Dendritic cell treated with granulocyte-macrophage colony-stimulating factor and Interleukin-4, amounts not matched to agents 40 ng/mL and 50 ng/mL, for 4 days (primary cell): ENCODE measurements around the gene RAD52.

Experiments used
- H3K27ac Mint-ChIP-seq: one replicate; pipeline ENCODE4 v1.8.0; 2022; ENCODE audit warnings: mild to moderate bottlenecking, mixed read lengths
- H3K27me3 Mint-ChIP-seq: one replicate; pipeline ENCODE4 v1.8.0; 2022; ENCODE audit warnings: mild to moderate bottlenecking, mixed read lengths
- H3K36me3 Mint-ChIP-seq: one replicate; pipeline ENCODE4 v1.8.0; 2022; ENCODE audit warnings: low read depth, mixed read lengths
- H3K4me1 Mint-ChIP-seq: one replicate; pipeline ENCODE4 v1.8.0; 2022; ENCODE audit warnings: low read depth, mixed read lengths
- H3K4me3 Mint-ChIP-seq: one replicate; pipeline ENCODE4 v1.8.0; 2022; ENCODE audit warnings: mild to moderate bottlenecking, moderate library complexity, mixed read lengths
- H3K9me3 Mint-ChIP-seq: one replicate; pipeline ENCODE4 v1.8.0; 2022; ENCODE audit warnings: mixed read lengths
- intact Hi-C: fragments of 100-400 bp; cut with micrococcal nuclease; formaldehyde crosslinking; loops from one replicate; pipeline ENCODE4 v1.15.0; 2022

Gene RAD52

GRCh38 chr12:916240-916639 lies 33.3 kb downstream of the RAD52 start:
- intact Hi-C loops = no loop called here
- H3K4me3 Mint-ChIP-seq = no peak overlapping the region
- H3K27ac Mint-ChIP-seq = peak overlapping the region; percentile 12
- H3K4me1 Mint-ChIP-seq = peaks cover 28% of the 10 kb centered on the region
- no peaks in the 10 kb centered on the region for H3K27me3 Mint-ChIP-seq
- peaks cover 90% of the 10 kb centered on the region for H3K36me3 Mint-ChIP-seq
- H3K9me3 Mint-ChIP-seq = no peaks in the 10 kb centered on the region

DNA sequence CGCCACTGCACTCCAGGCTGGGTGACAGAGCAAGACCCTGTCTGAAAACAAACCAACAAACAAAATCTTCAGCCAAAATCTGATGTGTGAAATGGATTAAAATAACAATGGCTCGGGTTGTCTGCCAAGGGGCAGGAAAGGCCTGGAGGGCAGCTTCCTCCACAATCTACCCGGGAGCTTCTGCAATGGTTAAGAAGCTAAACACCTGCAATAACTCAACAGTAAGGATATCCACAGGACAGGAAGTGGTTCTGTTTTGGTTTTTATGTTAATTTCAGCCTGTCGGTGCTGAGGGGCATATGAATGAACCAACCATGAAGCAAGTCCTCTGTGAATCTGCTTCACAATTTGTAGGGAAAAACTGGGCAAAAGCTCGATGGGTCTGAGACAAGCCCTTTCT lies 34.4 kb downstream of the RAD52 start:
- H3K27ac Mint-ChIP-seq = peak overlapping the region; percentile 70
- H3K27me3 Mint-ChIP-seq = no peaks in the 10 kb centered on the region
- peaks cover 86% of the 10 kb centered on the region for H3K36me3 Mint-ChIP-seq
- intact Hi-C loops = no loop called here
- H3K4me3 Mint-ChIP-seq = no peak overlapping the region
- no peaks in the 10 kb centered on the region for H3K9me3 Mint-ChIP-seq
- H3K4me1 Mint-ChIP-seq = peaks cover 28% of the 10 kb centered on the region

GRCh38 chr12:913919-914698 lies 35.4 kb downstream of the RAD52 start:
- H3K36me3 Mint-ChIP-seq = peaks cover 86% of the 10 kb centered on the region
- H3K4me3 Mint-ChIP-seq = peak overlapping the region; percentile 39
- peak overlapping the region; percentile 70 for H3K27ac Mint-ChIP-seq
- H3K4me1 Mint-ChIP-seq = peaks cover 35% of the 10 kb centered on the region
- H3K27me3 Mint-ChIP-seq = no peaks in the 10 kb centered on the region
- no peaks in the 10 kb centered on the region for H3K9me3 Mint-ChIP-seq
- intact Hi-C loops = loop anchor here (5.0 kb wide), 1 partner anchor 33 kb away; the partner anchor contains the start of gene RAD52

- peaks cover 35% of the 10 kb centered on the region for H3K4me1 Mint-ChIP-seq
- no peak overlapping the region for H3K27ac Mint-ChIP-seq
- intact Hi-C loops = loop anchor here (5.0 kb wide), 1 partner anchor 35 kb away; the partner anchor contains the start of gene RAD52
- no peak overlapping the region for H3K4me3 Mint-ChIP-seq
- H3K27me3 Mint-ChIP-seq = no peaks in the 10 kb centered on the region
- H3K9me3 Mint-ChIP-seq = no peaks in the 10 kb centered on the region
- peaks cover 86% of the 10 kb centered on the region for H3K36me3 Mint-ChIP-seq
These were observed 36.8 kb downstream of the RAD52 start for GRCh38 chr12:912466-913235.

- no peaks in the 10 kb centered on the region for H3K9me3 Mint-ChIP-seq
- H3K4me1 Mint-ChIP-seq = peaks cover 37% of the 10 kb centered on the region
- no peaks in the 10 kb centered on the region for H3K27me3 Mint-ChIP-seq
- no peak overlapping the region for H3K4me3 Mint-ChIP-seq
- intact Hi-C loops = loop anchor here (5.0 kb wide), 1 partner anchor 36 kb away; the partner anchor contains the start of gene RAD52
- peaks cover 86% of the 10 kb centered on the region for H3K36me3 Mint-ChIP-seq
- H3K27ac Mint-ChIP-seq = peak overlapping the region; percentile 62
These were observed 38.2 kb downstream of the RAD52 start for GRCh38 chr12:911191-911826.

- Mint-ChIP-seq H3K9me3 (no peaks in the 10 kb centered on the region), H3K36me3 (peaks cover 86% of the 10 kb centered on the region), H3K27ac (no peak overlapping the region), H3K4me3 (no peak overlapping the region), H3K27me3 (no peaks in the 10 kb centered on the region), H3K4me1 (peaks cover 41% of the 10 kb centered on the region)
- intact Hi-C loops = loop anchor here (5.0 kb wide), 1 partner anchor 37 kb away; the partner anchor contains the start of gene RAD52
These were observed 39.1 kb downstream of the RAD52 start for GRCh38 chr12:910416-910815.

GRCh38 chr12:909861-910260 lies 39.6 kb downstream of the RAD52 start:
- Mint-ChIP-seq H3K27me3 (no peaks in the 10 kb centered on the region), H3K4me3 (no peak overlapping the region), H3K27ac (no peak overlapping the region), H3K9me3 (no peaks in the 10 kb centered on the region), H3K36me3 (peaks cover 86% of the 10 kb centered on the region), H3K4me1 (peaks cover 41% of the 10 kb centered on the region)
- intact Hi-C loops = loop anchor here (5.0 kb wide), 1 partner anchor 37 kb away; the partner anchor contains the start of gene RAD52

- Mint-ChIP-seq H3K27ac (no peak overlapping the region), H3K36me3 (peaks cover 89% of the 10 kb centered on the region), H3K4me1 (peaks cover 46% of the 10 kb centered on the region), H3K4me3 (no peak overlapping the region), H3K9me3 (no peaks in the 10 kb centered on the region), H3K27me3 (no peaks in the 10 kb centered on the region)
- intact Hi-C loops = no loop called here
These were observed 41.9 kb downstream of the RAD52 start for GRCh38 chr12:907413-908185.

DNA sequence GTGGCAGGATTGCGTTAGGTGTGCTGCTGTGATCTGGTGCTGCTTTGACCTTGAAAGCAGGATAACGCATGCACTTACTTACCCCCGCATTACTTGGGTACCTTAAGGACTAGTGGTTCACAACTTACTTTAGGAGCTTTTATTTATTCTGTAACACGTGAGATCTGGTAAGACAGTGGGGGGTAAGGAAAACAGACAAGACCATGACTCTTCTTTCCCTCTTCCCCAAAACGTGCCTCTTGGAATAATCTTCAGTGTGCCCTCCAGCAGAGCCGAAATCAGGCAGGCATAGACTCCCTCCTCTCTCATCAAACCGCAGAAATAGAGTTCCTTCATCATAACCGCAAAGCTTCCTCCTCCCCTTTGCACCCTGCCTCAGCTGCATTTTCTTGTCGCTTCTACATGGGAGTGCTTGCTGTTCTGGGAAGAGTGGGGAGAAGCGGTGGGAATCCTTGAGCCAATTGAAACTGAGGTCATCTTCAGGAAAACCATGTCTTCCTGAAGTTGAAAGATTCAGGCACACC lies 43.4 kb downstream of the RAD52 start:
- Mint-ChIP-seq H3K36me3 (peaks cover 98% of the 10 kb centered on the region), H3K27me3 (no peaks in the 10 kb centered on the region), H3K4me1 (peaks cover 46% of the 10 kb centered on the region), H3K27ac (peak overlapping the region; percentile 35), H3K9me3 (no peaks in the 10 kb centered on the region), H3K4me3 (no peak overlapping the region)
- intact Hi-C loops = no loop called here

GRCh38 chr12:905261-906031 lies 44.0 kb downstream of the RAD52 start:
- peak overlapping the region; percentile 35 for H3K27ac Mint-ChIP-seq
- H3K4me1 Mint-ChIP-seq = peaks cover 46% of the 10 kb centered on the region
- peaks cover 100% of the 10 kb centered on the region for H3K36me3 Mint-ChIP-seq
- H3K4me3 Mint-ChIP-seq = no peak overlapping the region
- no peaks in the 10 kb centered on the region for H3K27me3 Mint-ChIP-seq
- no peaks in the 10 kb centered on the region for H3K9me3 Mint-ChIP-seq
- intact Hi-C loops = no loop called here

GRCh38 chr12:904010-904414 lies 45.5 kb downstream of the RAD52 start:
- Mint-ChIP-seq H3K27ac (no peak overlapping the region), H3K27me3 (no peaks in the 10 kb centered on the region), H3K4me3 (no peak overlapping the region), H3K4me1 (peaks cover 39% of the 10 kb centered on the region), H3K9me3 (no peaks in the 10 kb centered on the region), H3K36me3 (peaks cover 100% of the 10 kb centered on the region)
- intact Hi-C loops = no loop called here

GRCh38 chr12:903055-903454 lies 46.4 kb downstream of the RAD52 start:
- Mint-ChIP-seq H3K9me3 (no peaks in the 10 kb centered on the region), H3K27ac (no peak overlapping the region), H3K4me1 (peaks cover 39% of the 10 kb centered on the region), H3K36me3 (peaks cover 100% of the 10 kb centered on the region), H3K4me3 (no peak overlapping the region), H3K27me3 (no peaks in the 10 kb centered on the region)
- intact Hi-C loops = no loop called here
